ENCODE results near the gene SREK1. TPM values are rescaled to one million over a fixed set of nuclear protein-coding genes. Genes with fewer than 3 reads are reported as not detected.
A peak's percentile ranks its signal among the peaks of the same experiment; 100 is the strongest.

SREK1 gene
- total and polyA plus RNA-seq, 9 donors: 56.3 to 90.6 (median 70.5) TPM

- H3K36me3 ChIP-seq (ENCODE audit: control insufficient read depth, insufficient read depth, low read length): no peaks in the 10 kb centered on the region
- H3K27ac ChIP-seq (ENCODE audit: low read length): no peak overlapping the region
- peaks cover 3% of the 10 kb centered on the region for H3K9me3 ChIP-seq (replicated peaks; ENCODE audit: control insufficient read depth, low read depth, low read length)
- no peaks in the 10 kb centered on the region for H3K27me3 ChIP-seq (ENCODE audit: control insufficient read depth, insufficient read depth, low read length)
- H3K4me1 ChIP-seq (ENCODE audit: control insufficient read depth, insufficient read depth, low read length): no peaks in the 10 kb centered on the region
- WGBS (ENCODE audit: insufficient coverage): no CpG with 5 or more reads among the region's 1 CpG
- no peak overlapping the region for H3K4me3 ChIP-seq (ENCODE audit: low read length)
- DNase-seq: no peak
Observed at GRCh38 chr5:66151491-66151890, 7.4 kb downstream of the SREK1 start.

GRCh38 chr5:66157046-66157445 lies 12.9 kb downstream of the SREK1 start:
- Histone ChIP-seq H3K9me3 (replicated peaks; ENCODE audit: control insufficient read depth, low read depth, low read length) (no peaks in the 10 kb centered on the region), H3K27me3 (ENCODE audit: control insufficient read depth, insufficient read depth, low read length) (no peaks in the 10 kb centered on the region), H3K4me3 (ENCODE audit: low read length) (no peak overlapping the region), H3K4me1 (ENCODE audit: control insufficient read depth, insufficient read depth, low read length) (no peaks in the 10 kb centered on the region), H3K36me3 (ENCODE audit: control insufficient read depth, insufficient read depth, low read length) (peaks cover 4% of the 10 kb centered on the region), H3K27ac (ENCODE audit: low read length) (no peak overlapping the region)
- no CpG with 5 or more reads among the region's 1 CpG for WGBS (ENCODE audit: insufficient coverage)
- DNase-seq: no peak

GRCh38 chr5:66161356-66161755 lies 17.3 kb downstream of the SREK1 start:
- no peak for DNase-seq
- Histone ChIP-seq H3K27me3 (ENCODE audit: control insufficient read depth, insufficient read depth, low read length) (no peaks in the 10 kb centered on the region), H3K4me3 (ENCODE audit: low read length) (no peak overlapping the region), H3K27ac (ENCODE audit: low read length) (no peak overlapping the region), H3K4me1 (ENCODE audit: control insufficient read depth, insufficient read depth, low read length) (no peaks in the 10 kb centered on the region), H3K36me3 (ENCODE audit: control insufficient read depth, insufficient read depth, low read length) (peaks cover 17% of the 10 kb centered on the region), H3K9me3 (replicated peaks; ENCODE audit: control insufficient read depth, low read depth, low read length) (no peaks in the 10 kb centered on the region)
- 92% methylated on average over 2 of the region's 5 CpGs for WGBS (ENCODE audit: insufficient coverage)

GRCh38 chr5:66164044-66164790 lies 20.1 kb downstream of the SREK1 start:
- DNase-seq: peak; percentile 50
- no peaks in the 10 kb centered on the region for H3K4me1 ChIP-seq (ENCODE audit: control insufficient read depth, insufficient read depth, low read length)
- H3K9me3 ChIP-seq (replicated peaks; ENCODE audit: control insufficient read depth, low read depth, low read length): no peaks in the 10 kb centered on the region
- H3K27ac ChIP-seq (ENCODE audit: low read length): no peak overlapping the region
- no peaks in the 10 kb centered on the region for H3K27me3 ChIP-seq (ENCODE audit: control insufficient read depth, insufficient read depth, low read length)
- WGBS (ENCODE audit: insufficient coverage): no CpG with 5 or more reads among the region's 8 CpGs
- H3K36me3 ChIP-seq (ENCODE audit: control insufficient read depth, insufficient read depth, low read length): peaks cover 22% of the 10 kb centered on the region
- H3K4me3 ChIP-seq (ENCODE audit: low read length): no peak overlapping the region

GRCh38 chr5:66168226-66168625 lies 24.1 kb downstream of the SREK1 start:
- Histone ChIP-seq H3K36me3 (ENCODE audit: control insufficient read depth, insufficient read depth, low read length) (peaks cover 24% of the 10 kb centered on the region), H3K4me1 (ENCODE audit: control insufficient read depth, insufficient read depth, low read length) (no peaks in the 10 kb centered on the region), H3K27me3 (ENCODE audit: control insufficient read depth, insufficient read depth, low read length) (no peaks in the 10 kb centered on the region), H3K27ac (ENCODE audit: low read length) (no peak overlapping the region), H3K9me3 (replicated peaks; ENCODE audit: control insufficient read depth, low read depth, low read length) (no peaks in the 10 kb centered on the region), H3K4me3 (ENCODE audit: low read length) (no peak overlapping the region)
- DNase-seq: no peak
- 100% methylated on average over 1 of the region's 4 CpGs for WGBS (ENCODE audit: insufficient coverage)

- Histone ChIP-seq H3K27ac (ENCODE audit: low read length) (no peak overlapping the region), H3K4me3 (ENCODE audit: low read length) (no peak overlapping the region), H3K4me1 (ENCODE audit: control insufficient read depth, insufficient read depth, low read length) (no peaks in the 10 kb centered on the region), H3K27me3 (ENCODE audit: control insufficient read depth, insufficient read depth, low read length) (no peaks in the 10 kb centered on the region), H3K36me3 (ENCODE audit: control insufficient read depth, insufficient read depth, low read length) (peaks cover 19% of the 10 kb centered on the region), H3K9me3 (replicated peaks; ENCODE audit: control insufficient read depth, low read depth, low read length) (no peaks in the 10 kb centered on the region)
- WGBS (ENCODE audit: insufficient coverage): no CpG with 5 or more reads among the region's 4 CpGs
- DNase-seq: no peak
Observed at GRCh38 chr5:66169534-66169933, 25.4 kb downstream of the SREK1 start.

GRCh38 chr5:66170195-66170919 lies 26.3 kb downstream of the SREK1 start:
- peaks cover 18% of the 10 kb centered on the region for H3K36me3 ChIP-seq (ENCODE audit: control insufficient read depth, insufficient read depth, low read length)
- no peaks in the 10 kb centered on the region for H3K27me3 ChIP-seq (ENCODE audit: control insufficient read depth, insufficient read depth, low read length)
- no peaks in the 10 kb centered on the region for H3K9me3 ChIP-seq (replicated peaks; ENCODE audit: control insufficient read depth, low read depth, low read length)
- DNase-seq: no peak
- H3K4me1 ChIP-seq (ENCODE audit: control insufficient read depth, insufficient read depth, low read length): no peaks in the 10 kb centered on the region
- 92% methylated on average over 7 of the region's 10 CpGs for WGBS (ENCODE audit: insufficient coverage)
- H3K4me3 ChIP-seq (ENCODE audit: low read length): no peak overlapping the region
- no peak overlapping the region for H3K27ac ChIP-seq (ENCODE audit: low read length)

- Histone ChIP-seq H3K4me1 (ENCODE audit: control insufficient read depth, insufficient read depth, low read length) (no peaks in the 10 kb centered on the region), H3K4me3 (ENCODE audit: low read length) (no peak overlapping the region), H3K9me3 (replicated peaks; ENCODE audit: control insufficient read depth, low read depth, low read length) (no peaks in the 10 kb centered on the region), H3K36me3 (ENCODE audit: control insufficient read depth, insufficient read depth, low read length) (peaks cover 17% of the 10 kb centered on the region), H3K27me3 (ENCODE audit: control insufficient read depth, insufficient read depth, low read length) (no peaks in the 10 kb centered on the region), H3K27ac (ENCODE audit: low read length) (no peak overlapping the region)
- DNase-seq: peak; percentile 70
- WGBS (ENCODE audit: insufficient coverage): no CpG with 5 or more reads among the region's 6 CpGs
Observed at GRCh38 chr5:66171349-66172344, 27.5 kb downstream of the SREK1 start.

- DNase-seq: peak; percentile 12
- WGBS (ENCODE audit: insufficient coverage): no CpG with 5 or more reads among the region's 3 CpGs
- no peaks in the 10 kb centered on the region for H3K27me3 ChIP-seq (ENCODE audit: control insufficient read depth, insufficient read depth, low read length)
- no peak overlapping the region for H3K27ac ChIP-seq (ENCODE audit: low read length)
- H3K4me1 ChIP-seq (ENCODE audit: control insufficient read depth, insufficient read depth, low read length): no peaks in the 10 kb centered on the region
- H3K36me3 ChIP-seq (ENCODE audit: control insufficient read depth, insufficient read depth, low read length): peaks cover 18% of the 10 kb centered on the region
- no peaks in the 10 kb centered on the region for H3K9me3 ChIP-seq (replicated peaks; ENCODE audit: control insufficient read depth, low read depth, low read length)
- H3K4me3 ChIP-seq (ENCODE audit: low read length): no peak overlapping the region
Observed at GRCh38 chr5:66174338-66174737, 30.2 kb downstream of the SREK1 start.

- H3K4me3 ChIP-seq (ENCODE audit: low read length): no peak overlapping the region
- no peaks in the 10 kb centered on the region for H3K4me1 ChIP-seq (ENCODE audit: control insufficient read depth, insufficient read depth, low read length)
- H3K27ac ChIP-seq (ENCODE audit: low read length): no peak overlapping the region
- H3K9me3 ChIP-seq (replicated peaks; ENCODE audit: control insufficient read depth, low read depth, low read length): no peaks in the 10 kb centered on the region
- H3K27me3 ChIP-seq (ENCODE audit: control insufficient read depth, insufficient read depth, low read length): no peaks in the 10 kb centered on the region
- WGBS (ENCODE audit: insufficient coverage): no CpG with 5 or more reads among the region's 1 CpG
- H3K36me3 ChIP-seq (ENCODE audit: control insufficient read depth, insufficient read depth, low read length): peaks cover 14% of the 10 kb centered on the region
- no peak for DNase-seq
Observed at GRCh38 chr5:66178799-66179198, 34.7 kb downstream of the SREK1 start.
